Articular chondrocyte of knee joint (primary cell): ENCODE results near the gene ASCC2. TPM values are rescaled to one million over a fixed set of nuclear protein-coding genes. Genes with fewer than 3 reads are reported as not detected.

Experiments
- small RNA-seq: library from RNA; depleted of rRNA; stranded (forward); fragments of <200 nt; gene quantifications from one replicate; pipeline ENCODE3, GENCODE V24; 2012
- total RNA-seq: library from RNA; depleted of rRNA; stranded (reverse); fragments of >200 nt; gene quantifications from 2 replicates; pipeline ENCODE4 v1.2.3, GENCODE V29; 2012

The ASCC2 gene, protein sequence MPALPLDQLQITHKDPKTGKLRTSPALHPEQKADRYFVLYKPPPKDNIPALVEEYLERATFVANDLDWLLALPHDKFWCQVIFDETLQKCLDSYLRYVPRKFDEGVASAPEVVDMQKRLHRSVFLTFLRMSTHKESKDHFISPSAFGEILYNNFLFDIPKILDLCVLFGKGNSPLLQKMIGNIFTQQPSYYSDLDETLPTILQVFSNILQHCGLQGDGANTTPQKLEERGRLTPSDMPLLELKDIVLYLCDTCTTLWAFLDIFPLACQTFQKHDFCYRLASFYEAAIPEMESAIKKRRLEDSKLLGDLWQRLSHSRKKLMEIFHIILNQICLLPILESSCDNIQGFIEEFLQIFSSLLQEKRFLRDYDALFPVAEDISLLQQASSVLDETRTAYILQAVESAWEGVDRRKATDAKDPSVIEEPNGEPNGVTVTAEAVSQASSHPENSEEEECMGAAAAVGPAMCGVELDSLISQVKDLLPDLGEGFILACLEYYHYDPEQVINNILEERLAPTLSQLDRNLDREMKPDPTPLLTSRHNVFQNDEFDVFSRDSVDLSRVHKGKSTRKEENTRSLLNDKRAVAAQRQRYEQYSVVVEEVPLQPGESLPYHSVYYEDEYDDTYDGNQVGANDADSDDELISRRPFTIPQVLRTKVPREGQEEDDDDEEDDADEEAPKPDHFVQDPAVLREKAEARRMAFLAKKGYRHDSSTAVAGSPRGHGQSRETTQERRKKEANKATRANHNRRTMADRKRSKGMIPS
- total RNA-seq: 30.4 and 31.9 TPM in 2 replicates

DNA sequence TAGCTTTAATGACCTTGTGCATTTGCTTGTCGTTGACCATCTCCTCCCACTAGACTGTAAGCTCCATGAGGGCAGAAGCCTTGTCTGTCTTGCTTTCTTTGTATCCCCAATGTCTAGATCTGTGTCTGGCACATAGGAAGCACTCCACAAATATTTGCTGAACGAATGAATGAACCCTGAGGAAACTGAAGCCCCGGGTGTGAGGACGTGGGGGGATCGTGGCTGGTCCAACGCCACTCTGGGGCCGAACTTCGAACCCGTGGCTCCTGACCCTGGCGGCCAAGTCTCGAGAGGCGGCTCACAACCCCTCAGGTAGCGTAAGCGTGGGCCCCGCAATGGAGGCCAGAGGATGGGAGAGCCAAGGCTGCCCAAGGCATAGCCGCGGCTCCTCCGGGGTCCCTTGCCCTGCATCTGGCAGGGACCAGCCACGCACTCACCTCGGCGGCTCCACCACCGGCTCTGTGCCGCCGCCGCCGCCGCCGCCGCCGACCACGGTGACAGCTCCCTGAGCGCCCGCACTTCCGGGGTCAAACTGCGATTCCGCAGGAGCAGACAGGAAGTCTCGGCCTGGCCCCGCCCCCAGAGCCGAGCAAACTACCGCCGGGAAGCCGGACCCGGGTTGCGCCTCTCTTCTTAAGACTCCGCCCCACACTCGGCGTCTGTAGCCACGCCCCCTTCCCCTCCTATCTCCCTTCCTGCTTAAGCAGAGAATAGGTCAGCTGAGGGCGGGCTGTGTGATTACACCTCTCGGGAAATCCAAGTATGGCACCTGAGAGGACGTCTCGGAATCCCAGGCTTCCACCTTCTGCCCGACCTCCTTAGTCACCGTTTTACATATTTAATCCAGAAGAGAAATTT lies at the start of gene ASCC2:
Gene ASCC2, minus strand, starts transcription at position 534 of the 858 bp plus-strand sequence. CDS start 5,949 bp downstream, outside the sequence.

DNA sequence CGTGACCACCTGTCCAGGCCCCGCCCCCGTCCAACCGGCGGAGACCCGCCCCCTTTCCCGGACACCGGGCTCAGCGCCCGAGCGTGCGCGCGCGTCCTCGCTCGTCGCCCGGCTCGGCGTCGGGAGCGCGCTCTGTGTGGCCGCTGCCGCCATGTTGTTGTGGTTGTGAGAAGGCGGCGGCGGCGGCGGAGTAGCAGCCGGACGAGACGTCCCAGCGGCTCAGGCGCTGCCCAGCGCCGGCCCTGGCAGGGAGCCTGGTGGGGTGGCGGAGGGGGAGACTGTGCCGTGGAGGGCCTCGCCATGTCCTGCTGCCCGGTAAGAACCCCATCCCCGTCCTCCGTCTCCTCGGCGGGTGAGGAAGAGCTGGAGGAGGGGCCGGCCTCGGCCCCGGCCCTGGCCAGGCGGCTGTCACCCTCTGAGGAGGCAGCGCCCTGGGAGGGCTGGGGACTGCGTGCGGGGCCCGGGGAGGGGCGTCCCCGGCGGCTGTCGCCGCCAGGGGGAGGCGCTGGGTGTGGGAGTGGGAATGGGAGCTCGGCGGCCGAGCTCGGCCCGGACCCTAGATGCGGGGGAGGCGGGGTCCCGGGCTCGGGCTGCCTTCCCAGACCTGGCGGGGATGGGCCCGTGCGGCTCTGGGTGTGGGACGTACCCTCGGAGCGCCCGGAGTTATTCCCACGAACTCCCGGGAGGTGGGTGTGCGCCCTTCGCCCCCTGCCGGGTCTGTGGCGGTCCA lies 45.1 kb upstream of the ASCC2 start, which contains the start of gene MTMR3:
Gene MTMR3, plus strand, starts transcription at position 130 of the 730 bp plus-strand sequence. CDS start 87,886 bp downstream, outside the sequence.

DNA sequence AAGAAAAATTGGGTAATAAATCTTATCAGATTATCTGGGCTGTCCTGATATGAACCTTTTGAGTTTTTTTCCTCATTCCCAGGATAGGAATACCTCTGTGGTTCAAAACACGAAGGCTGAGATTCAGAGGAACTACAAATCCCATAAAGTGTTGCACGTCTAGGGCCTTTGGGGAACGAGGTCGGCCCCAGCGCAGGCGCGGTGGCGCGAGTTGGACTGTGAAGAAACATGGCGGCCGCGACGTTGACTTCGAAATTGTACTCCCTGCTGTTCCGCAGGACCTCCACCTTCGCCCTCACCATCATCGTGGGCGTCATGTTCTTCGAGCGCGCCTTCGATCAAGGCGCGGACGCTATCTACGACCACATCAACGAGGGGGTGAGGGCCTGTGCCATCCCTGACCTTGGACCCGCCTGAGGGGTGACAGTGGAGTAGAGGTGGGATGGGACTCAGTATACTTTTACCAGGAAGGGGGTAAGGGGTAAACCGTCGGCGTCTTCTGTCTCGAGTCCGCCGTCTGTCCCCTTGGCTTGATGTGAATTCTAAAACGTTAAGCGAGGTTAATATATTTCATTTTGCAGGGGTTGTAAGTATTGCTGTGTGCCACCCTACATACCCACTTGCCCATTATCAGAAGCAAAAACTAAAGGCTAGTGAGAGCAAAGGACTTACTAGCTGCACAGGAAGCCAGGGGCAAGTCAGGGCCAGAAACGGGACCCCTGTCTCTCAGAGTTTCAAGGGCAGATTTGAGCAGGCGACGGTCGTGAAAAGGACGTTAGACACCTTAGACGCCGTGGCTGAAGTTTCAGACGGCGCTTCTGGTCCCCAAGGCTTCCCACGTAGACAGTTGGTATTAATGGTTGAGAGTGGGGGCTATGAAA lies 70.7 kb downstream of the ASCC2 start, which contains the start of gene UQCR10:
Gene UQCR10, plus strand, starts transcription at position 199 of the 881 bp plus-strand sequence. Its CDS starts 30 bp downstream, at position 229.

DNA sequence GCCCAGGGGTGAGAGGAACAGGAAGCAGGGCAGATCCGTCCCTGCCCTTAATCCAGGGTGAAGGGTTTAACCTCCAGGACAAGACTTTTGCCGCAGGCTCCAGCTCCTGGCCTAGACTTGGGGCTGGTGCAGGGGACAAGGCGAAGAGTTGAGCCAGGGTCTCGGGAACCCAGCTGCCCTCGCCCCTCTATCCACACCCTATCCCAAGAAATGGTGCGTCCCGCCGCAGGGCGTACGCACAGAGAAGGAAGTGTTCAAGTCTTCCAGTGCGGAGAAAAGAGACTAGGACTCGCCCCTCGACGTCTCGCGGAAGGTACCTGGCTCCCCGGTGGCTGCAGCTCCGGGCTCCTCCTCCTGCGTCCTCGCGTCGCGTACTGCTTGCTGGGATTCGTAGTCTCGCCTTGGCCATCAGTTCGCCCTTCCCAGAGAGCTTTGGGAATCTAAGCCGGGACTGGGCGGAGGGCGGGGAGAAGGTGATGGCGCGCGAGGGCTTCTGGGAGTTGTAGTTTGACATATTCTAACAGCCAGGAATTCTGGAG lies 71.4 kb downstream of the ASCC2 start, which contains the start of gene ZMAT5:
Gene ZMAT5, minus strand, starts transcription at position 376 of the 539 bp plus-strand sequence. CDS start 18,463 bp downstream, outside the sequence.

Small RNA genes within 50 kb of the gene (small RNA-seq; reads per million reads assigned to genes)
- gene RF00019: not detected

Other genes with a start within 250 kb of the ASCC2 start
- 120 TPM in 2 replicates for gene NF2, start 234.6 kb downstream of the ASCC2 start, total RNA-seq
- gene CABP7, start 118.3 kb downstream of the ASCC2 start, total RNA-seq: not detected in 2 replicates
- gene ZMAT5, start 71.3 kb downstream of the ASCC2 start, total RNA-seq: 15.9 and 17.8 TPM in 2 replicates
- 36.1 and 39.9 TPM in 2 replicates for gene UQCR10, start 70.9 kb downstream of the ASCC2 start, total RNA-seq
- 34.2 and 34.4 TPM in 2 replicates for gene MTMR3, start 44.9 kb upstream of the ASCC2 start, total RNA-seq
- not detected in 2 replicates for gene HORMAD2, start 242.2 kb upstream of the ASCC2 start, total RNA-seq